ENCODE data around the gene PI4K2A. TPM values are rescaled to one million over a fixed set of nuclear protein-coding genes. Genes with fewer than 3 reads are reported as not detected.

PI4K2A gene
- total and polyA plus RNA-seq, 2 donors (not counting 1 experiment from before 2014, with no cell fraction given) = 7.9 to 17.7 TPM

- peaks cover 19% of the 10 kb centered on the region for H3K4me1 Mint-ChIP-seq
- no peak for TF ChIP-seq EZH2 (IDR thresholded peaks at IDR 0.05; ENCODE audit: borderline replicate concordance, insufficient read depth, low read depth, low read length, poor library complexity, severe bottlenecking)
- TF ChIP-seq, protein P1, sequence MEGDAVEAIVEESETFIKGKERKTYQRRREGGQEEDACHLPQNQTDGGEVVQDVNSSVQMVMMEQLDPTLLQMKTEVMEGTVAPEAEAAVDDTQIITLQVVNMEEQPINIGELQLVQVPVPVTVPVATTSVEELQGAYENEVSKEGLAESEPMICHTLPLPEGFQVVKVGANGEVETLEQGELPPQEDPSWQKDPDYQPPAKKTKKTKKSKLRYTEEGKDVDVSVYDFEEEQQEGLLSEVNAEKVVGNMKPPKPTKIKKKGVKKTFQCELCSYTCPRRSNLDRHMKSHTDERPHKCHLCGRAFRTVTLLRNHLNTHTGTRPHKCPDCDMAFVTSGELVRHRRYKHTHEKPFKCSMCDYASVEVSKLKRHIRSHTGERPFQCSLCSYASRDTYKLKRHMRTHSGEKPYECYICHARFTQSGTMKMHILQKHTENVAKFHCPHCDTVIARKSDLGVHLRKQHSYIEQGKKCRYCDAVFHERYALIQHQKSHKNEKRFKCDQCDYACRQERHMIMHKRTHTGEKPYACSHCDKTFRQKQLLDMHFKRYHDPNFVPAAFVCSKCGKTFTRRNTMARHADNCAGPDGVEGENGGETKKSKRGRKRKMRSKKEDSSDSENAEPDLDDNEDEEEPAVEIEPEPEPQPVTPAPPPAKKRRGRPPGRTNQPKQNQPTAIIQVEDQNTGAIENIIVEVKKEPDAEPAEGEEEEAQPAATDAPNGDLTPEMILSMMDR (IDR thresholded peaks at IDR 0.05) = no peak
- Histone ChIP-seq H3K9ac (ENCODE audit: low read length) (no peak overlapping the region), H3K27me3 (replicated peaks in 1 of 4; ENCODE audit: control extremely low read depth in 1 of 4, control insufficient read depth in 3 of 4, insufficient read depth in 4 of 4, low read length in 3 of 4) (no peaks in the 10 kb centered on the region), H3K79me2 (ENCODE audit: control insufficient read depth, insufficient read depth, low read length) (peaks cover 29% of the 10 kb centered on the region), H3K4me3 (ENCODE audit: control extremely low read depth in 1 of 5, extremely low read depth in 1 of 5, insufficient read depth in 1 of 5, low read depth in 2 of 5, low read length in 4 of 5) (no peak overlapping the region), H3K27ac (ENCODE audit: low read length in 2 of 2) (no peak overlapping the region), H4K20me1 (ENCODE audit: control insufficient read depth, insufficient read depth, low read length, poor library complexity, severe bottlenecking) (no peaks in the 10 kb centered on the region), H3K4me2 (replicated peaks; ENCODE audit: low read depth, low read length, poor library complexity, severe bottlenecking) (no peak overlapping the region), H3K36me3 (replicated peaks in 1 of 2; ENCODE audit: control extremely low read depth in 1 of 2, control insufficient read depth in 1 of 2, extremely low read depth in 1 of 2, insufficient read depth in 2 of 2, low read length in 1 of 2) (peaks cover 18 to 33% of the 10 kb centered on the region in 2 experiments), H3K4me1 (ENCODE audit: control insufficient read depth in 2 of 2, insufficient read depth in 2 of 2, low read length in 2 of 2) (peaks cover 11 to 13% of the 10 kb centered on the region in 2 donors), H2AFZ (ENCODE audit: insufficient read depth, low read depth, low read length, poor library complexity, severe bottlenecking) (no peak overlapping the region), H3K9me3 (ENCODE audit: control extremely low read depth in 1 of 3, control insufficient read depth in 2 of 3, insufficient read depth in 1 of 3, low read length in 2 of 3) (no peaks in the 10 kb centered on the region)
- H3K9me3 Mint-ChIP-seq (ENCODE audit: insufficient read depth) = no peaks in the 10 kb centered on the region
- H3K4me3 Mint-ChIP-seq = no peak overlapping the region
- DNase-seq (no peak), ATAC-seq (ENCODE audit: low read depth) (no peak)
- no peaks in the 10 kb centered on the region for H3K27me3 Mint-ChIP-seq
- ChIA-PET POLR2A (no interaction called here), CTCF (no interaction called here)
- no peak overlapping the region for H3K27ac Mint-ChIP-seq
- intact Hi-C loops (cut with micrococcal nuclease) = no loop called here
- 90% methylated on average over 2 of the region's 3 CpGs for WGBS (ENCODE audit: insufficient coverage)
Measured at GRCh38 chr10:97650726-97651125, 10.3 kb downstream of the PI4K2A start.

- H2AFZ ChIP-seq (ENCODE audit: insufficient read depth, low read depth, low read length, poor library complexity, severe bottlenecking) = no peak overlapping the region
- ATAC-seq (ENCODE audit: low read depth) (no peak), DNase-seq (no peak)
- CTCF ChIA-PET = no interaction called here
- POLR2A ChIA-PET = no interaction called here
- H3K9ac ChIP-seq (ENCODE audit: low read length) = no peak overlapping the region
- H3K4me3 Mint-ChIP-seq = no peak overlapping the region
- TF ChIP-seq, protein P1 (IDR thresholded peaks at IDR 0.05) = no peak
- TF ChIP-seq EZH2 (IDR thresholded peaks at IDR 0.05; ENCODE audit: borderline replicate concordance, insufficient read depth, low read depth, low read length, poor library complexity, severe bottlenecking) = no peak
- H3K79me2 ChIP-seq (ENCODE audit: control insufficient read depth, insufficient read depth, low read length) = peaks cover 24% of the 10 kb centered on the region
- H3K4me2 ChIP-seq (replicated peaks; ENCODE audit: low read depth, low read length, poor library complexity, severe bottlenecking) = no peak overlapping the region
- no peaks in the 10 kb centered on the region for H3K27me3 Mint-ChIP-seq
- no peak overlapping the region for H3K27ac Mint-ChIP-seq
- H3K9me3 ChIP-seq (ENCODE audit: control extremely low read depth in 1 of 3, control insufficient read depth in 2 of 3, insufficient read depth in 1 of 3, low read length in 2 of 3) = no peaks in the 10 kb centered on the region
- H3K27ac ChIP-seq (ENCODE audit: low read length in 2 of 2) = no peak overlapping the region
- intact Hi-C loops (cut with micrococcal nuclease) = no loop called here
- H3K4me3 ChIP-seq (ENCODE audit: control extremely low read depth in 1 of 5, extremely low read depth in 1 of 5, insufficient read depth in 1 of 5, low read depth in 2 of 5, low read length in 4 of 5) = no peak overlapping the region
- H3K27me3 ChIP-seq (replicated peaks in 1 of 4; ENCODE audit: control extremely low read depth in 1 of 4, control insufficient read depth in 3 of 4, insufficient read depth in 4 of 4, low read length in 3 of 4) = no peaks in the 10 kb centered on the region
- no peaks in the 10 kb centered on the region for H3K9me3 Mint-ChIP-seq (ENCODE audit: insufficient read depth)
- H4K20me1 ChIP-seq (ENCODE audit: control insufficient read depth, insufficient read depth, low read length, poor library complexity, severe bottlenecking) = no peaks in the 10 kb centered on the region
- no CpG with 5 or more reads among the region's 3 CpGs for WGBS (ENCODE audit: insufficient coverage)
- peaks cover 22 to 40% of the 10 kb centered on the region in 2 experiments for H3K36me3 ChIP-seq (replicated peaks in 1 of 2; ENCODE audit: control extremely low read depth in 1 of 2, control insufficient read depth in 1 of 2, extremely low read depth in 1 of 2, insufficient read depth in 2 of 2, low read length in 1 of 2)
- peaks cover 11 to 13% of the 10 kb centered on the region in 2 donors for H3K4me1 ChIP-seq (ENCODE audit: control insufficient read depth in 2 of 2, insufficient read depth in 2 of 2, low read length in 2 of 2)
- H3K4me1 Mint-ChIP-seq = peaks cover 19% of the 10 kb centered on the region
Measured at GRCh38 chr10:97651773-97652172, 11.3 kb downstream of the PI4K2A start.

Measured in B cell (primary cell).